Mammary epithelial cell (primary cell): Measurements from ENCODE around the gene RPL36.

Experiments
- EZH2 ChIP-seq: IDR thresholded peaks from 2 replicates; pipeline ENCODE4 v1.6.1; 2012; ENCODE audit warnings: low read length, inconsistent platforms, borderline replicate concordance
- TF ChIP-seq, protein P1 (sequence below), 2 donors: IDR thresholded peaks in 1 of 2; conservative IDR thresholded peaks in 1 of 2; 2 replicates each; pipeline ENCODE4 v1.5.1; 2011 to 2012; ENCODE audit warnings: inconsistent platforms in 2 of 2, low read length in 2 of 2, mild to moderate bottlenecking in 2 of 2, control low read depth in 1 of 2, low read depth in 1 of 2; ENCODE audit not compliant: insufficient read depth in 1 of 2; ENCODE audit errors: extremely low read depth in 1 of 2

- TF ChIP-seq, protein P1, sequence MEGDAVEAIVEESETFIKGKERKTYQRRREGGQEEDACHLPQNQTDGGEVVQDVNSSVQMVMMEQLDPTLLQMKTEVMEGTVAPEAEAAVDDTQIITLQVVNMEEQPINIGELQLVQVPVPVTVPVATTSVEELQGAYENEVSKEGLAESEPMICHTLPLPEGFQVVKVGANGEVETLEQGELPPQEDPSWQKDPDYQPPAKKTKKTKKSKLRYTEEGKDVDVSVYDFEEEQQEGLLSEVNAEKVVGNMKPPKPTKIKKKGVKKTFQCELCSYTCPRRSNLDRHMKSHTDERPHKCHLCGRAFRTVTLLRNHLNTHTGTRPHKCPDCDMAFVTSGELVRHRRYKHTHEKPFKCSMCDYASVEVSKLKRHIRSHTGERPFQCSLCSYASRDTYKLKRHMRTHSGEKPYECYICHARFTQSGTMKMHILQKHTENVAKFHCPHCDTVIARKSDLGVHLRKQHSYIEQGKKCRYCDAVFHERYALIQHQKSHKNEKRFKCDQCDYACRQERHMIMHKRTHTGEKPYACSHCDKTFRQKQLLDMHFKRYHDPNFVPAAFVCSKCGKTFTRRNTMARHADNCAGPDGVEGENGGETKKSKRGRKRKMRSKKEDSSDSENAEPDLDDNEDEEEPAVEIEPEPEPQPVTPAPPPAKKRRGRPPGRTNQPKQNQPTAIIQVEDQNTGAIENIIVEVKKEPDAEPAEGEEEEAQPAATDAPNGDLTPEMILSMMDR (conservative IDR thresholded peaks at IDR 0.05 in 1 of 2, IDR thresholded peaks at IDR 0.05 in 1 of 2; ENCODE audit: extremely low read depth in 1 of 2, insufficient read depth in 1 of 2, low read depth in 1 of 2, low read length in 2 of 2) = no peak
- TF ChIP-seq EZH2 = no peak
Measured at GRCh38 chr19:5718037-5718578, 28.0 kb downstream of the RPL36 start.
